OCI-LY1 (cell line): ENCODE measurements around the gene SUPT3H.

Experiments used
- H2AFZ ChIP-seq: fragments of 200-600 bp; sonication (generic), shearing (Covaris generic); 2 replicates; pipeline ENCODE4 v1.6.0; 2014; ENCODE audit warnings: antibody characterized with exemption, mild to moderate bottlenecking, low read length
- H3F3A ChIP-seq: fragments of 200-600 bp; sonication (generic), shearing (Covaris generic); 2 replicates; pipeline ENCODE4 v1.6.0; 2014; ENCODE audit warnings: mild to moderate bottlenecking, antibody characterized with exemption, low read length, moderate library complexity; ENCODE audit not compliant: insufficient read depth
- H3K27ac ChIP-seq: fragments of 200-600 bp; sonication (generic); 2 replicates; pipeline ENCODE4 v1.5.1; 2014; ENCODE audit warnings: low read length, mixed run types, mild to moderate bottlenecking, low read depth; ENCODE audit not compliant: poor library complexity, severe bottlenecking
- H3K27me3 ChIP-seq: fragments of 200-600 bp; sonication (generic); 2 replicates; pipeline ENCODE4 v1.6.0; 2014; ENCODE audit warnings: antibody characterized with exemption, mild to moderate bottlenecking, low read length, moderate library complexity; ENCODE audit not compliant: insufficient read depth
- H3K36me3 ChIP-seq: fragments of 200-600 bp; sonication (generic); 2 replicates; pipeline ENCODE4 v1.6.1; 2014; ENCODE audit warnings: mild to moderate bottlenecking, antibody characterized with exemption, low read length, moderate library complexity, mixed read lengths; ENCODE audit not compliant: insufficient read depth
- H3K4me1 ChIP-seq: fragments of 200-600 bp; sonication (generic); 2 replicates; pipeline ENCODE4 v1.5.1; 2014; ENCODE audit warnings: mild to moderate bottlenecking, low read length, moderate library complexity; ENCODE audit not compliant: insufficient read depth, severe bottlenecking
- H3K4me2 ChIP-seq: fragments of 200-600 bp; sonication (generic), shearing (Covaris generic); 2 replicates; pipeline ENCODE4 v1.6.1; 2014; ENCODE audit warnings: low read length
- H3K4me3 ChIP-seq: fragments of 200-600 bp; sonication (generic); 2 replicates; pipeline ENCODE4 v1.5.1; 2014; ENCODE audit warnings: low read length, low read depth, mild to moderate bottlenecking, mixed read lengths; ENCODE audit not compliant: poor library complexity, severe bottlenecking
- H3K79me2 ChIP-seq: fragments of 200-600 bp; shearing (Covaris generic); 2 replicates; pipeline ENCODE4 v1.6.1; 2016; ENCODE audit warnings: mixed run types, low read length, mixed read lengths; ENCODE audit not compliant: insufficient read depth
- H3K9ac ChIP-seq: fragments of 200-600 bp; sonication (generic), shearing (Covaris generic); 2 replicates; pipeline ENCODE4 v1.6.1; 2014; ENCODE audit warnings: mild to moderate bottlenecking, low read length, mixed read lengths
- H3K9me2 ChIP-seq: fragments of 200-600 bp; sonication (generic), shearing (Covaris generic); 2 replicates; pipeline ENCODE4 v1.6.1; 2014; ENCODE audit warnings: low read depth, mild to moderate bottlenecking, low read length, mixed read lengths
- H3K9me3 ChIP-seq: fragments of 200-600 bp; shearing (Covaris generic); 2 replicates; pipeline ENCODE4 v1.6.1; 2014; ENCODE audit warnings: low read length, mixed read lengths
- H4K20me1 ChIP-seq: fragments of 200-600 bp; sonication (generic), shearing (Covaris generic); 2 replicates; pipeline ENCODE4 v1.6.0; 2016; ENCODE audit warnings: mild to moderate bottlenecking, low read length; ENCODE audit not compliant: insufficient read depth
- CTCF ChIP-seq: fragments of 200-600 bp; sonication (generic), shearing (Covaris generic); IDR thresholded peaks from 2 replicates; pipeline ENCODE4 v1.5.1; 2017; ENCODE audit warnings: mild to moderate bottlenecking, antibody characterized with exemption, low read length, moderate library complexity, mixed read lengths
- EZH2 ChIP-seq: fragments of 200-600 bp; sonication (generic), shearing (Covaris generic); IDR thresholded peaks from 2 replicates; pipeline ENCODE4 v1.8.0; 2017; ENCODE audit warnings: borderline replicate concordance, mixed run types, mild to moderate bottlenecking, antibody characterized with exemption, low read length, moderate library complexity, mixed read lengths

Gene SUPT3H

GRCh38 chr6:45109551-45109950 is 268.2 kb downstream of the SUPT3H start:
- Histone ChIP-seq H3F3A (no peaks in the 10 kb centered on the region), H2AFZ (no peak overlapping the region), H3K4me1 (no peaks in the 10 kb centered on the region), H3K36me3 (no peaks in the 10 kb centered on the region), H4K20me1 (no peaks in the 10 kb centered on the region), H3K9me2 (no peaks in the 10 kb centered on the region), H3K4me3 (no peak overlapping the region), H3K27ac (no peak overlapping the region), H3K9ac (no peak overlapping the region), H3K4me2 (no peak overlapping the region), H3K79me2 (no peaks in the 10 kb centered on the region), H3K9me3 (no peaks in the 10 kb centered on the region), H3K27me3 (no peaks in the 10 kb centered on the region)
- TF ChIP-seq EZH2 (no peak), CTCF (no peak)

- TF ChIP-seq EZH2: no peak
- no peak for TF ChIP-seq CTCF
- no peaks in the 10 kb centered on the region for H4K20me1 ChIP-seq
Measured at GRCh38 chr6:45105170-45105820, 272.4 kb downstream of the SUPT3H start.

GRCh38 chr6:45104429-45104828 is 273.3 kb downstream of the SUPT3H start:
- H3K4me2 ChIP-seq: no peak overlapping the region
- H3K4me3 ChIP-seq: no peak overlapping the region
- H3K36me3 ChIP-seq: no peaks in the 10 kb centered on the region
- no peak overlapping the region for H2AFZ ChIP-seq
- TF ChIP-seq EZH2 (no peak), CTCF (no peak)
- H3K27me3 ChIP-seq: no peaks in the 10 kb centered on the region
- no peak overlapping the region for H3K9ac ChIP-seq
- no peaks in the 10 kb centered on the region for H3K9me3 ChIP-seq
- H4K20me1 ChIP-seq: no peaks in the 10 kb centered on the region
- no peak overlapping the region for H3K27ac ChIP-seq
- H3K4me1 ChIP-seq: no peaks in the 10 kb centered on the region
- H3K9me2 ChIP-seq: no peaks in the 10 kb centered on the region
- no peaks in the 10 kb centered on the region for H3F3A ChIP-seq
- H3K79me2 ChIP-seq: no peaks in the 10 kb centered on the region

More at GRCh38 chr6:45105170-45105820, 272.4 kb downstream of the SUPT3H start:
- Histone ChIP-seq H3K4me3 (no peak overlapping the region), H3K9me2 (no peaks in the 10 kb centered on the region), H3K9me3 (no peaks in the 10 kb centered on the region), H3F3A (no peaks in the 10 kb centered on the region), H3K27me3 (no peaks in the 10 kb centered on the region), H3K27ac (no peak overlapping the region), H3K4me1 (no peaks in the 10 kb centered on the region), H3K4me2 (no peak overlapping the region), H3K9ac (no peak overlapping the region), H3K36me3 (no peaks in the 10 kb centered on the region), H3K79me2 (no peaks in the 10 kb centered on the region), H2AFZ (no peak overlapping the region)
